ENCODE data around the gene MRPL24. TPM values are rescaled to one million over a fixed set of nuclear protein-coding genes. Genes with fewer than 3 reads are reported as not detected.

The MRPL24 gene
- total and polyA plus RNA-seq, 2 of the 13 experiments (the other 11 are each of a cell fraction or from before 2014, with no cell fraction given) = 38.1 to 42.9 TPM

DNA sequence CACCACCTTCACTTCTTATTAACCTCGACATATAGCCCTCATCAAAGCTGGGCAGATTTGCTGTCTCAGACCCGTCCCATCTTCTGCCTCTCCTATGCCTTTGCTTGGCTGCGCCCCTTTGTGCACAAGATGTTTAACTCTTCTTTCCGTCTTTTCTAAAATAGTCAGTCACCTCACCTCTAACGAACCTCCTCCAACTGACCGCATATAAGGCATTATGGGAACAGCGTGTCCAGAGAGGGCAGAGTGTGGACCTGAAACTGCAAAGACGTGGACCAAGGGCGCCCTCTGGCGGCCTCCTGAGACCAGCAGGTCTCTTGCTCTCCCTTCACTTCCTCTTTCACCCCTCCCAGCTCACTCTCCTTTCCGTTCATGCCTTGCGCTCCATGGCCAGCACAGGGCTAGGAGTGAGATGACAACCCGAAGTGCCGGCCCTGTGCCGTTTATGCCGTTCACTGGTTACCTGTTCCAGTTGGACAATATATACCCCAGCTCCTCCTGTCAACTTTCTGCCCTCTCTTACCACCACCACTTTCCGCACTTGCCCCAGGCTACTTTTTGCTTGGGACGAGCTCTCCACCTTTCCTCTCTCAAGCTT lies 15.1 kb downstream of the MRPL24 start (continued):
- TF ChIP-seq, protein P1, sequence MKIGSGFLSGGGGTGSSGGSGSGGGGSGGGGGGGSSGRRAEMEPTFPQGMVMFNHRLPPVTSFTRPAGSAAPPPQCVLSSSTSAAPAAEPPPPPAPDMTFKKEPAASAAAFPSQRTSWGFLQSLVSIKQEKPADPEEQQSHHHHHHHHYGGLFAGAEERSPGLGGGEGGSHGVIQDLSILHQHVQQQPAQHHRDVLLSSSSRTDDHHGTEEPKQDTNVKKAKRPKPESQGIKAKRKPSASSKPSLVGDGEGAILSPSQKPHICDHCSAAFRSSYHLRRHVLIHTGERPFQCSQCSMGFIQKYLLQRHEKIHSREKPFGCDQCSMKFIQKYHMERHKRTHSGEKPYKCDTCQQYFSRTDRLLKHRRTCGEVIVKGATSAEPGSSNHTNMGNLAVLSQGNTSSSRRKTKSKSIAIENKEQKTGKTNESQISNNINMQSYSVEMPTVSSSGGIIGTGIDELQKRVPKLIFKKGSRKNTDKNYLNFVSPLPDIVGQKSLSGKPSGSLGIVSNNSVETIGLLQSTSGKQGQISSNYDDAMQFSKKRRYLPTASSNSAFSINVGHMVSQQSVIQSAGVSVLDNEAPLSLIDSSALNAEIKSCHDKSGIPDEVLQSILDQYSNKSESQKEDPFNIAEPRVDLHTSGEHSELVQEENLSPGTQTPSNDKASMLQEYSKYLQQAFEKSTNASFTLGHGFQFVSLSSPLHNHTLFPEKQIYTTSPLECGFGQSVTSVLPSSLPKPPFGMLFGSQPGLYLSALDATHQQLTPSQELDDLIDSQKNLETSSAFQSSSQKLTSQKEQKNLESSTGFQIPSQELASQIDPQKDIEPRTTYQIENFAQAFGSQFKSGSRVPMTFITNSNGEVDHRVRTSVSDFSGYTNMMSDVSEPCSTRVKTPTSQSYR (CRISPR knock-in tag; IDR thresholded peaks at IDR 0.05; ENCODE audit: borderline replicate concordance) = no peak
- TF ChIP-seq ETV5 (CRISPR knock-in tag; IDR thresholded peaks at IDR 0.05; ENCODE audit: borderline replicate concordance) = peak; percentile 79
- 0 out of 2 replicates have a peak, but pooled peaks have one; percentile 30 for TF ChIP-seq DMAP1 (CRISPR knock-in tag; IDR thresholded peaks at IDR 0.05)
- 0 out of 2 replicates have a peak, but pooled peaks have one; percentile 14 for TF ChIP-seq HNF4A (CRISPR knock-in tag; IDR thresholded peaks at IDR 0.05)
- TF ChIP-seq TARDBP (CRISPR knock-in tag; IDR thresholded peaks at IDR 0.05) = peak; percentile 39; the same call in 1 of the 2 replicates
- TF ChIP-seq ZNF17 (CRISPR knock-in tag; IDR thresholded peaks at IDR 0.05) = no peak
- TF ChIP-seq, protein P2, sequence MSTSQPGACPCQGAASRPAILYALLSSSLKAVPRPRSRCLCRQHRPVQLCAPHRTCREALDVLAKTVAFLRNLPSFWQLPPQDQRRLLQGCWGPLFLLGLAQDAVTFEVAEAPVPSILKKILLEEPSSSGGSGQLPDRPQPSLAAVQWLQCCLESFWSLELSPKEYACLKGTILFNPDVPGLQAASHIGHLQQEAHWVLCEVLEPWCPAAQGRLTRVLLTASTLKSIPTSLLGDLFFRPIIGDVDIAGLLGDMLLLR (CRISPR knock-in tag; IDR thresholded peaks at IDR 0.05) = no peak
- TF ChIP-seq EED (CRISPR knock-in tag; IDR thresholded peaks at IDR 0.05) = no peak
- TF ChIP-seq, protein P3, sequence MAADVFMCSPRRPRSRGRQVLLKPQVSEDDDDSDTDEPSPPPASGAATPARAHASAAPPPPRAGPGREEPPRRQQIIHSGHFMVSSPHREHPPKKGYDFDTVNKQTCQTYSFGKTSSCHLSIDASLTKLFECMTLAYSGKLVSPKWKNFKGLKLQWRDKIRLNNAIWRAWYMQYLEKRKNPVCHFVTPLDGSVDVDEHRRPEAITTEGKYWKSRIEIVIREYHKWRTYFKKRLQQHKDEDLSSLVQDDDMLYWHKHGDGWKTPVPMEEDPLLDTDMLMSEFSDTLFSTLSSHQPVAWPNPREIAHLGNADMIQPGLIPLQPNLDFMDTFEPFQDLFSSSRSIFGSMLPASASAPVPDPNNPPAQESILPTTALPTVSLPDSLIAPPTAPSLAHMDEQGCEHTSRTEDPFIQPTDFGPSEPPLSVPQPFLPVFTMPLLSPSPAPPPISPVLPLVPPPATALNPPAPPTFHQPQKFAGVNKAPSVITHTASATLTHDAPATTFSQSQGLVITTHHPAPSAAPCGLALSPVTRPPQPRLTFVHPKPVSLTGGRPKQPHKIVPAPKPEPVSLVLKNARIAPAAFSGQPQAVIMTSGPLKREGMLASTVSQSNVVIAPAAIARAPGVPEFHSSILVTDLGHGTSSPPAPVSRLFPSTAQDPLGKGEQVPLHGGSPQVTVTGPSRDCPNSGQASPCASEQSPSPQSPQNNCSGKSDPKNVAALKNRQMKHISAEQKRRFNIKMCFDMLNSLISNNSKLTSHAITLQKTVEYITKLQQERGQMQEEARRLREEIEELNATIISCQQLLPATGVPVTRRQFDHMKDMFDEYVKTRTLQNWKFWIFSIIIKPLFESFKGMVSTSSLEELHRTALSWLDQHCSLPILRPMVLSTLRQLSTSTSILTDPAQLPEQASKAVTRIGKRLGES (CRISPR knock-in tag; IDR thresholded peaks at IDR 0.05; ENCODE audit: borderline replicate concordance) = no peak
- TF ChIP-seq ZFP62 (CRISPR knock-in tag; IDR thresholded peaks at IDR 0.05) = no peak
- peak; percentile 62; the same call in 1 of the 2 replicates for TF ChIP-seq PHF20 (CRISPR knock-in tag; IDR thresholded peaks at IDR 0.05)
- peak; percentile 45 for TF ChIP-seq MED1 (CRISPR knock-in tag; IDR thresholded peaks at IDR 0.05)
- no peak for TF ChIP-seq HNRNPH1 (optimal IDR thresholded peaks at IDR 0.05; ENCODE audit: low read depth, low read length)
- TF ChIP-seq ZNF577 (CRISPR knock-in tag; IDR thresholded peaks at IDR 0.05; ENCODE audit: borderline replicate concordance, low read depth) = no peak
- no peak for TF ChIP-seq ZBTB3 (CRISPR knock-in tag; IDR thresholded peaks at IDR 0.05; ENCODE audit: borderline replicate concordance, low read depth)
- TF ChIP-seq SMC3 (IDR thresholded peaks at IDR 0.05; ENCODE audit: low read length) = peak; percentile 91
- TF ChIP-seq, protein P4, sequence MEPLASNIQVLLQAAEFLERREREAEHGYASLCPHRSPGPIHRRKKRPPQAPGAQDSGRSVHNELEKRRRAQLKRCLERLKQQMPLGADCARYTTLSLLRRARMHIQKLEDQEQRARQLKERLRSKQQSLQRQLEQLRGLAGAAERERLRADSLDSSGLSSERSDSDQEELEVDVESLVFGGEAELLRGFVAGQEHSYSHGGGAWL (CRISPR knock-in tag; IDR thresholded peaks at IDR 0.05) = no peak
- no peak for TF ChIP-seq ZNF550 (CRISPR knock-in tag; IDR thresholded peaks at IDR 0.05; ENCODE audit: borderline replicate concordance)
- TF ChIP-seq LCORL (IDR thresholded peaks at IDR 0.05) = no peak
- 0 out of 2 replicates have a peak, but pooled peaks have one; percentile 39 for TF ChIP-seq LCORL (CRISPR knock-in tag; IDR thresholded peaks at IDR 0.05)
- TF ChIP-seq, protein P5, sequence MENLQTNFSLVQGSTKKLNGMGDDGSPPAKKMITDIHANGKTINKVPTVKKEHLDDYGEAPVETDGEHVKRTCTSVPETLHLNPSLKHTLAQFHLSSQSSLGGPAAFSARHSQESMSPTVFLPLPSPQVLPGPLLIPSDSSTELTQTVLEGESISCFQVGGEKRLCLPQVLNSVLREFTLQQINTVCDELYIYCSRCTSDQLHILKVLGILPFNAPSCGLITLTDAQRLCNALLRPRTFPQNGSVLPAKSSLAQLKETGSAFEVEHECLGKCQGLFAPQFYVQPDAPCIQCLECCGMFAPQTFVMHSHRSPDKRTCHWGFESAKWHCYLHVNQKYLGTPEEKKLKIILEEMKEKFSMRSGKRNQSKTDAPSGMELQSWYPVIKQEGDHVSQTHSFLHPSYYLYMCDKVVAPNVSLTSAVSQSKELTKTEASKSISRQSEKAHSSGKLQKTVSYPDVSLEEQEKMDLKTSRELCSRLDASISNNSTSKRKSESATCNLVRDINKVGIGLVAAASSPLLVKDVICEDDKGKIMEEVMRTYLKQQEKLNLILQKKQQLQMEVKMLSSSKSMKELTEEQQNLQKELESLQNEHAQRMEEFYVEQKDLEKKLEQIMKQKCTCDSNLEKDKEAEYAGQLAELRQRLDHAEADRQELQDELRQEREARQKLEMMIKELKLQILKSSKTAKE (CRISPR knock-in tag; IDR thresholded peaks at IDR 0.05; ENCODE audit: borderline replicate concordance) = no peak
- TF ChIP-seq ZNF776 (CRISPR knock-in tag; IDR thresholded peaks at IDR 0.05) = no peak
- TF ChIP-seq SMYD3 (CRISPR knock-in tag; IDR thresholded peaks at IDR 0.05) = no peak

Measured in HepG2 (cell line).